Testis (tissue), 3 donors: ENCODE results near the gene SYNRG. TPM values are rescaled to one million over a fixed set of nuclear protein-coding genes. Genes with fewer than 3 reads are reported as not detected.

ENCODE experiments used
- DNase-seq: peaks from one replicate; pipeline ENCODE4 v3.0.0-alpha.2; 2019
- H3K27ac ChIP-seq, 2 donors: fragments of 200-600 bp; sonication (generic); one replicate each; pipeline ENCODE4 v1.5.1; 2019
- H3K27me3 ChIP-seq: fragments of 200-600 bp; sonication (generic); one replicate; pipeline ENCODE4 v1.5.1; 2019
- H3K36me3 ChIP-seq: fragments of 200-600 bp; sonication (generic); one replicate; pipeline ENCODE4 v1.5.1; 2017; ENCODE audit warnings: low read depth; ENCODE audit errors: missing control alignments
- H3K4me1 ChIP-seq: fragments of 200-600 bp; sonication (generic); one replicate; pipeline ENCODE4 v1.5.1; 2019
- H3K4me3 ChIP-seq, 2 donors: fragments of 200-600 bp; sonication (generic); one replicate each; pipeline ENCODE4 v1.5.1; 2017 to 2019
- H3K9me3 ChIP-seq: fragments of 200-600 bp; sonication (generic); one replicate; pipeline ENCODE4 v1.5.1; 2017
- POLR2A ChIP-seq: fragments of 450-650 bp; IDR thresholded peaks from one replicate; pipeline ENCODE4 v1.6.1; 2017; ENCODE audit warnings: antibody characterized with exemption, mild to moderate bottlenecking, moderate library complexity
- WGBS, 2 donors: methylation state at CpG; one replicate each; pipeline ENCODE4 v1.1.5; 2018; 5-methylcytosine and 5-hydroxymethylcytosine counted together
- intact Hi-C: fragments of 100-400 bp; cut with DNase I; formaldehyde crosslinking; loops from one replicate; pipeline ENCODE4 v1.15.1; 2023; ENCODE audit warnings: low total_unique reads
- polyA plus RNA-seq: library from polyadenylated mRNA; stranded (reverse); fragments of 350-450 nt; fragmentation: Illumina TruSeq; extraction: RNeasy Lipid Tissue Mini Kit (QIAGEN cat#74804); gene quantifications from one replicate; pipeline ENCODE4 v1.2.3, GENCODE V29; 2014; ENCODE audit warnings: low read depth, low replicate concordance; ENCODE audit not compliant: insufficient read depth
- total RNA-seq, 2 donors: library from RNA; depleted of rRNA; stranded (reverse); fragments of >200 nt; gene quantifications; one replicate each; pipeline ENCODE4 v1.2.3, GENCODE V29; 2016
- TF ChIP-seq, protein P1 (sequence below), 3 experiments: fragments of 450-650 bp in 2 of 3; fragments of 200-600 bp in 1 of 3; sonication (generic) in 1 of 3; IDR thresholded peaks; one replicate each; pipeline ENCODE4 v1.5.1; 2016 to 2019; ENCODE audit warnings: antibody characterized with exemption in 3 of 3, mild to moderate bottlenecking in 2 of 3, moderate library complexity in 1 of 3

SYNRG gene
- total and polyA plus RNA-seq, 3 donors from 2014 or later = 50.1 to 72.2 (median 54.6) TPM

DNA sequence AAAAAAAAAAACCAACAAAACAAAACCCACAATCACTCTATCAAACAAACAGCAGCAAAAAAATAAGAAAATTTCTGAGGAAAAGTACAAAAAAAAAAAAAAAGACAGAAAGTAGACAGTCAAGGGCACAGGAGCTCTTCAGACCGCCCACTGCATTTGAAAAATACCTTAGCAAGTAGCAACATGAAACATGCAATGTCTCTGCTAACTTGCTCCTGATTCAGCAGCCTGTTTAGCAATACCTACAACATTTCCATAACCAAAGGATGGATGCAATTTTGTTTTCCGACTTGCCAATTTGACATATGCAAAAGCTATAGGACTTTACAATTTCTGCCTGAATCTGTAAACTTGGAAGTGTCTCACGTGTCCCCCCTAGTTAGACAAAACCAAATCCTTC is 57.4 kb downstream of the SYNRG start:
- Histone ChIP-seq H3K9me3 (no peaks in the 10 kb centered on the region), H3K27ac (no peak overlapping the region), H3K36me3 (no peaks in the 10 kb centered on the region), H3K4me1 (peaks cover 1% of the 10 kb centered on the region), H3K4me3 (no peak overlapping the region), H3K27me3 (no peaks in the 10 kb centered on the region)
- no peak for DNase-seq
- intact Hi-C loops = no loop called here
- no peak for TF ChIP-seq POLR2A
- TF ChIP-seq, protein P1, sequence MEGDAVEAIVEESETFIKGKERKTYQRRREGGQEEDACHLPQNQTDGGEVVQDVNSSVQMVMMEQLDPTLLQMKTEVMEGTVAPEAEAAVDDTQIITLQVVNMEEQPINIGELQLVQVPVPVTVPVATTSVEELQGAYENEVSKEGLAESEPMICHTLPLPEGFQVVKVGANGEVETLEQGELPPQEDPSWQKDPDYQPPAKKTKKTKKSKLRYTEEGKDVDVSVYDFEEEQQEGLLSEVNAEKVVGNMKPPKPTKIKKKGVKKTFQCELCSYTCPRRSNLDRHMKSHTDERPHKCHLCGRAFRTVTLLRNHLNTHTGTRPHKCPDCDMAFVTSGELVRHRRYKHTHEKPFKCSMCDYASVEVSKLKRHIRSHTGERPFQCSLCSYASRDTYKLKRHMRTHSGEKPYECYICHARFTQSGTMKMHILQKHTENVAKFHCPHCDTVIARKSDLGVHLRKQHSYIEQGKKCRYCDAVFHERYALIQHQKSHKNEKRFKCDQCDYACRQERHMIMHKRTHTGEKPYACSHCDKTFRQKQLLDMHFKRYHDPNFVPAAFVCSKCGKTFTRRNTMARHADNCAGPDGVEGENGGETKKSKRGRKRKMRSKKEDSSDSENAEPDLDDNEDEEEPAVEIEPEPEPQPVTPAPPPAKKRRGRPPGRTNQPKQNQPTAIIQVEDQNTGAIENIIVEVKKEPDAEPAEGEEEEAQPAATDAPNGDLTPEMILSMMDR (IDR thresholded peaks at IDR 0.05) = no peak
- 62 to 77% methylated on average over 3 of the region's 3 CpGs for WGBS, 2 donors

DNA sequence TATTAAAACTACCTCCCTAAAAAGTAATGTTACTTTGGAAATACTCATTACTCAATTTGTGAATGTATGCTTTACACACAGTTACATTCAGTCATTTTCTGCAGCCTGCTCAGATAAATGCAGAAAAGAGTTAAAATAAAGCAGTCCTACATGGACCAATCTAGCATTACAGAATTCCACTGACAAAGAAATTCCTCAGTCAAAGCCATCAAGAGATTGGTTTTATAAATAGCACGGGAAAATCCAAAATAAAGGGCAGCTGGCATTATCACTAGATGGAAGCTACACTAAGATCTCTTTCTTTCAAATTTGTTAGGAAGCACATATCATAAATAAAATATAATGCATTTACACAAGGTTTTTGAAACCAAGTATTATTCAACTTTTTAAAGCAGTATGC is 61.2 kb downstream of the SYNRG start:
- Histone ChIP-seq H3K4me3 (no peak overlapping the region), H3K27ac (no peak overlapping the region), H3K36me3 (no peaks in the 10 kb centered on the region), H3K9me3 (no peaks in the 10 kb centered on the region), H3K27me3 (no peaks in the 10 kb centered on the region), H3K4me1 (peaks cover 5% of the 10 kb centered on the region)
- WGBS, 2 donors = 50 to 51% methylated on average over 1 of the region's 1 CpG
- no peak for TF ChIP-seq POLR2A
- no peak for DNase-seq
- intact Hi-C loops = no loop called here

DNA sequence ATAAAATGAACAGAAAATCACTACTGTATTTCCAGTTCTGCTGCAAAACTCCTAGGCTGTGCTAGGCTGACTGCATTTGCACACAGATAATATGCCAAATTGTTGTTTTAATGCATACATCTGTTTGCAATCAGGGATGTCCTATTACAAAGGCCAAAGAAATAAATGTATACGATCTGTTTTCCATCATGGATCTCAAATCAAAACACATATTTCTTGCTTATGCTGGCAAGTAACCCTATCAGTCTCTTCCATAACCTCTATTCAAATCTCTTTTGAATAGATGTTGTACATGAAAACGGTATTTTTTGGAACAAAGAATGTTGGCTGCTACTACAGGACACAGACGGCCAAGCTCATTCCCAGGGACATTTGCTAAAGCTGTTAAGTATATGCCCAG is 62.9 kb downstream of the SYNRG start:
- no peak overlapping the region for H3K4me3 ChIP-seq
- TF ChIP-seq, protein P1 (IDR thresholded peaks at IDR 0.05) = no peak
- TF ChIP-seq POLR2A = no peak
- no peaks in the 10 kb centered on the region for H3K27me3 ChIP-seq
- H3K9me3 ChIP-seq = no peaks in the 10 kb centered on the region
- H3K36me3 ChIP-seq = no peaks in the 10 kb centered on the region
- WGBS, 2 donors = 57% methylated on average over 3 of the region's 3 CpGs
- intact Hi-C loops = no loop called here
- H3K27ac ChIP-seq = no peak overlapping the region
- H3K4me1 ChIP-seq = peaks cover 5% of the 10 kb centered on the region
- no peak for DNase-seq

DNA sequence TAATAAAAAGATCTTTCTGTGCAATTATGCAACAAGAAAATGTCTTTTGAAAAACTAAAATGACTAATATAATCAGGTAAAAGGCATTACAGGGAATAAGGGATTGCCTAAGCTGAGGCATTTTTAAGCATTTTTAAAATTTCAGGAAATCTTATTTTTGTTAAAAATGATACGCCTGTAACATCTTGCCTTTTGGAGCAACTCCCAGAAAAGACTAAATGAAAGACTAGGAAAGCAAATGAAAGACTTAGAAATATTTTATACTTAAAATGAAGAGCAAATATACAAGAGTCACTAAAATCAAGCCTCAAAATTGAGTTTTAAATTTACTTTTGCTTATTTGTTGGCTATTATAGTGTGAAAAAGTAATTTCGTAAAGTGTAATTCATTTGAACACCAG is 63.7 kb downstream of the SYNRG start:
- 67 to 68% methylated on average over 2 of the region's 2 CpGs for WGBS, 2 donors
- Histone ChIP-seq H3K27me3 (no peaks in the 10 kb centered on the region), H3K4me3 (no peak overlapping the region), H3K9me3 (no peaks in the 10 kb centered on the region), H3K36me3 (no peaks in the 10 kb centered on the region), H3K4me1 (peaks cover 5% of the 10 kb centered on the region), H3K27ac (no peak overlapping the region)
- TF ChIP-seq, protein P1 (IDR thresholded peaks at IDR 0.05) = no peak
- no peak for TF ChIP-seq POLR2A
- intact Hi-C loops = no loop called here
- no peak for DNase-seq

DNA sequence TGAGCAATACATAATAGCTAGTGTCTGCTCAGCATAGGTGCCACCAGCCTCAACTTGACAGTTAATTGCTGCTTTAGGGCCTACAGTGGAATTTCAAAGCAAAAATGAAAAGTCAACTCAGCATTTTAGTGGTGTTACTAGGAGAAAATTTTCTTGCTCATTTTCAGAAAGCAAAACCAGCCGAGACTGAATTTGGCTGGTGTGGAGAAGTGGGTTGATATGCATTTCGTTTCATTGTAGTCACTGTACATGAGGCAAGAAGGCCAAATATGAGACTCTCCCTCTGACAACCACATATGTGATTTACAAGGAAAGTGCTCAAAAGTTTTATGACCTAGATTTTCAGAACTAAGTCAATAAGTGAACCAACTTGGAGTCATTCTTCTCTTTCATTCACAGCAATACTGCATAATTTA is 65.6 kb downstream of the SYNRG start:
- Histone ChIP-seq H3K27me3 (no peaks in the 10 kb centered on the region), H3K36me3 (no peaks in the 10 kb centered on the region), H3K4me1 (peaks cover 5% of the 10 kb centered on the region), H3K27ac (no peak overlapping the region), H3K9me3 (no peaks in the 10 kb centered on the region), H3K4me3 (no peak overlapping the region)
- WGBS, 2 donors = 89 to 96% methylated on average over 2 of the region's 2 CpGs
- intact Hi-C loops = no loop called here
- TF ChIP-seq, protein P1 (IDR thresholded peaks at IDR 0.05) = no peak
- no peak for TF ChIP-seq POLR2A
- DNase-seq = no peak
